Activated T-helper 1 cell treated with Interleukin-2 at 50 U/mL for 16 hours (primary cell): ENCODE measurements around the gene DDIT3.
"Not testable (repeated sequence)": the region's sequence is repeated elsewhere in the genome, so short reads cannot be mapped to it uniquely, and the experiment has no call there.

Source experiments
- DNase-seq: peaks from one replicate; pipeline ENCODE4 v3.0.0-alpha.2; 2020; ENCODE audit warnings: low read depth

Gene DDIT3, protein sequence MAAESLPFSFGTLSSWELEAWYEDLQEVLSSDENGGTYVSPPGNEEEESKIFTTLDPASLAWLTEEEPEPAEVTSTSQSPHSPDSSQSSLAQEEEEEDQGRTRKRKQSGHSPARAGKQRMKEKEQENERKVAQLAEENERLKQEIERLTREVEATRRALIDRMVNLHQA

DNA sequence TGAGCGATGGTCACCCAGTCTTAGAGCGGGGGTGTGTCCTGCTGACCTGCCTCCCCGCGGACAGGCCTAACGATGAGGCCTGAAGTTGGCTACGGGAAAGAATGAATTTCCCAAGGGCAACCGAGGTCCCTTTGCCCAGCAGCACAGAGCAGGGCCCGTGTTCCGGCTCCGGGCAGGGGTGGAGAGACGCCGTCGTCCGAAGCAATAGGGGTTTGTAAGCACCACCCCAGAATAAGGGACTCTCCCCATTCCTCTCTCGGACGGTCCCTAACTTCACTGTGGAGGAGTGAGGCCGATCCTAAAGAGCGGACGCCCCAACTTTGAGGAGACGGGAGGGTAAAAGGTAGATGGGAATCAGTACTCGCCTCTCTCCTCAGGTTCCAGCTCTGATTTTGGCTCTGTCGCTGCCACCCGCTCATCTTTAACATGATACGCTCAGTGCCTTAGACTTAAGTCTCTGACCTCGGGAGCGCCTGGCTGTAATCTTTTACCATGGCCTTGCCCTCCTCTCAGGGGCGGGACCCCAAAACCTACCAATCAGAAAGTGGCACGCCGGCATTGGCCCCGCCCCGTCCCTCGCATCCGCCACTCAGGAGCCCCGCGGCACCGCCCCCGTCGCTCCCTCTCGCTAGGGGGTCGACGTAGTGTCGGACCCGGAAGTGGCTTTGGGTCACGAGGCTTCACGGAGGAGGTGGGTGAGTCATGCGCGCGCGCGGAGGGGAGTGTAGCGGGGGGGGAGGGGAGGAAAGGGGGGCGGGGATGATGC, at the start of gene DDIT3:
DDIT3 (minus strand) TSS at position 462 of the 766 bp plus-strand sequence. CDS start 3,108 bp downstream, outside the sequence.
- peak; percentile 100 for DNase-seq

DNA sequence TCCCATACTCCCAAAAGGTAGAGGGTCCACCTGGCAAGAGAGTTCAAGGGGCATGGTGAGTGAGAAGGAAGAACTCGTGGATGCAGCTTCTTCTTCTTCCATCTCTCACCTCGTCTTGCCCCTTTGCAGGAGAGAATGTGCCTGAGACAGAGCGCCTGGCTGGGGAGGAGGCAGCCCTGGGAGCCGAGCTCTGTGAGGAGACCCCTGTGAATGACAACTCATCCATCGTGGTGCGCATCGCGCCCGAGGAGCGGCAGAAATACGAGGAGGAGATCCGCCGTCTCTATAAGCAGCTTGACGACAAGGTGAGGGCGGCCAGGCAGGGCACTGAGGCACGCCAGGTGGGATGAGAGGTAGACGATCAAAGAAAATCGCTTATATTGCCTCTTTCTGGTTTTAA, 49.5 kb upstream of the DDIT3 start:
- no peak for DNase-seq

DNA sequence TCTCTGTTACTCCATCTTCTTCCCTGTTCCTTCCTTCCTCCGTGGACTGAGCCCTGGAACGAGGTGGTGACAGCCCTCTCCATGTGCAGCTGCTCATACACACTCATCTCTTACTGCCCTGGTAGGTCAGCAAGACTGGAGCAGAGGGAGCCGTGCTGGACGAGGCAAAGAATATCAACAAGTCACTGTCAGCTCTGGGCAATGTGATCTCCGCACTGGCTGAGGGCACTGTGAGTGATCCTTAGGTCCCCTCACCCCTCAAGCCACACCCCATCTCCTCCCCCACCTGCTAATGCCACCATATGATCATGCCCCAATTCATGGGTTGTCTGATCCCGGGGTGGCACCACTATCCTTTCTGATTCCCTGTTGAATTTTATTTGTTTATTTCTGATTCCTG, 48.5 kb upstream of the DDIT3 start:
- DNase-seq = no peak

DNA sequence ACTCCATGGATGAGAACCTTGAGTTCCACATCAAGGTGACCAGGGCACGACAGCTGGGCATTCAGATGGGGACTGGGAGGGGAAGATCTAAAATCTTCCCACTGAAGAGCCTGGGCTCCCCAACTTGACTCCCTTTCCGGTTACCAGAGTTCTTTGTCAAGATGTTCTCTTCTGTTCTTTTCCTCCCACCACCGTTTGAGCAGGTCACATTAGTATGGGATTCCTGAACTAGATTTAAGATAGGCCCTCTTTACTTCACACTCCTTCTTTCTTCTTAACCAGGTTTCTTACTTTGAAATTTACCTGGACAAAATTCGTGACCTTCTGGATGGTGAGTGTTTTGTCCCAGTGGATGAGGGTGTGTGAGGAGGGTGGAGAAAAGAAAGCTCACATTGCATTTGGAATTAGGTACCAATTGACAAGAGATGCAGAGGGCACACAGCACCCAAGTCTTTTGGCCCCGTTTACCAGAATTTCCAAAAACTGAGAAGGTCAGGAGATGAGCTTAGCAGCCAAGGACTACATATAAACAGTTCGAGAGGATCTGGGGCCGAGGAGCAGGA, 43.9 kb upstream of the DDIT3 start:
- no peak for DNase-seq

DNA sequence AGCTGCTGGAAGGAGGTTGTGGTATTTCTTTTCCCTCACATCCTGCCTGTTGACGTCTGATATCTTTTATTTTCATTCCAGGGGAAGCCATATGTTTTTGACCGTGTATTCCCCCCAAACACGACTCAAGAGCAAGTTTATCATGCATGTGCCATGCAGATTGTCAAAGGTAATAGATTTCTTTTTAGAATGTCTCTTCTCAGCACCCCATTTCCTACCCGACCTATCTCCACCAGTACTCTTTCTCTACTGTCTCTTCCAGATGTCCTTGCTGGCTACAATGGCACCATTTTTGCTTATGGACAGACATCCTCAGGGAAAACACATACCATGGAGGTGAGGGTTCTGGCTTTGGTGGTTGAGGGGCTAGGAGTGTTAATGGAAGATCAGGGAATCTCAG, 43.0 kb upstream of the DDIT3 start:
- DNase-seq = no peak

DNA sequence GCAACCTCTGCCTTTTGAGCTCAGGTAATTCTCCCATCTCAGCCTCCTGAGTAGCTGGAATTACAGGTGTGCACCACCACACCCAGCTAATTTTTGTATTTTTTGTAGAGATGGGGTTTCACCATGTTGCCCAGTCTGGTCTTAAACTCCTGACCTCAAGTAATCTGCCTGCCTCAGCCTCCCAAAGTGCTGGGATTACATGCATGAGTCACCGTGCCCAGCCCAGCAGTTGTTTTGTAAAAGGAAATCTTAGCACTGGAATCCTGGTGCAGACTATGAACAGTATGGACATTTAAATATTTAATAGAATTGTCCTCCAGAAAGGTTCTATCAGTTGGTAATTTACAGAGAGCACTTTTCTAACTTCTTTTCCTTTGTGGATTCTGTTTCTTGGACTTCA, 40.8 kb upstream of the DDIT3 start:
- not testable (repeated sequence) for DNase-seq

DNA sequence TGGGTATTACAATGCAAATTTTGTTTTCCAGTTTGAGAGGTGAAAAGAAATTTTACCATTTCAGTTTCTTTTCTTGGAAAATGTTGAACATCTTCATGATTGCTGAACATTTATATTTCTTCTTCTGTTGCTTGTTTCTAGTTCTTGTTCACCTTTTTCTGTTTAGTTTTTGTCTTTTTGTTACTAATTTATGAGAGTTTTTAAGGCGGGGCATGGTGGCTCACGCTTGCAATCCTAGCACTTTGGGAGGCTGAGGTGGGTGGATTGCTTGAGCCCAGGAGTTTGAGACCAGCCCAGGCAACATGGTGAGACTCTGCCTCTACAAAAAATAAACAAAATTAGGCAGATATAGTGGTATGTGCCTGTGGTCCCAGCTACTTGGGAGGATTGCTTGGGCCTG, 40.2 kb upstream of the DDIT3 start:
- DNase-seq = no peak

DNA sequence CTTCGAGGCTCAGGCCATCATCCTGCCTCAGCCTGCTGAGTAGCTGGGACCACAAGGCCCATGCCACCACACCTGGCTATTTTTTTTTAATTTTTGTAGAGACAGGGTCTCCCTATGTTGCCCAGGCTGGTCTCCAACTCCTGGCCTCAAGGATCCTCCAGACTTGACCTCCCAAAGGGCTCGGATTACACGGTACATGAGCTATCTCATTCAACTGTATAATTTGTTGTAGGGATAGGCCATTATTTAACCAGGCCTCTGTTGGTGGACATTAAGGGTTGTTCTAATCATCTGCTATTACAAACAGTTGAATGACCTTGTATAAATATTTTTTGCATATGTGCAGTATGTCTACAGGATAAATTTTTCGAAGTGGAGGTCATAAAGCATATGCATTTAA, 38.5 kb upstream of the DDIT3 start:
- DNase-seq = no peak

DNA sequence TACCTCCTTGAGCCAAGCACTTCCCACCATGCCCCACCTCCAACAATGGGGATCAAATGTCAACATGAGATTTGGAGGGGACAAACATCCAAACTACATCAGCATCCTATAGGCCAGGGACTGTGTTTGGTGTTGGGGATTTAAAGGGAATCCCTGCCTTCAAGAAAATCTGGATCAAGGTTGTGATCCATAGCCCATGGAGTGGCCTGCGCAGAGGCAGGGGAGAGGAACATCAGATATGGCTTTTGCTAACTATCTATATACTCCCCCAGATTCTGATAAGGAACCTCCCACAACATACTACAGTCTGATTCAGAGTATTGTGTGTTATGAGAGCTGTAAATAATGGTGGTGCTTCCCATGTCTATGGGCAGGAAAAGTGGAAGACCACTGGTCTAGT, 34.6 kb upstream of the DDIT3 start:
- DNase-seq = no peak

DNA sequence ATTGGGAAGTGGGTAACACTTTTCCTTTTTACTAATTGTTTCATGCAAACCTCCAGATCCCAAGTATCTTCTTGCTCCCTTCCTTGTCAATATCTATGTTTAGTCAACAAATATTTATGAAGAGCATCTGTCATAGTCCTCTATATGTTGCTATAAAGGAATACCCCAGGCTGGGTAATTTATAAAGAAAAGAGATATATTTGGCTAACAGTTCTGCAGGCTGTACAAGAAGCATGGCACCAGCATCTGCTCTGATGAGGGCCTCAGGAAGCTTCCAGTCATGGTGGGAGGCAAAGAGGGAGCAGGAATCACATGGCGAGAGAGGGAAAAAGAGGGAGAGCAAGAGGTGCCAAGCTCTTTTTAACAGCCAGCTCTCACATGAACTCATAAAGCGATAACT, 34.1 kb upstream of the DDIT3 start:
- DNase-seq = no peak

DNA sequence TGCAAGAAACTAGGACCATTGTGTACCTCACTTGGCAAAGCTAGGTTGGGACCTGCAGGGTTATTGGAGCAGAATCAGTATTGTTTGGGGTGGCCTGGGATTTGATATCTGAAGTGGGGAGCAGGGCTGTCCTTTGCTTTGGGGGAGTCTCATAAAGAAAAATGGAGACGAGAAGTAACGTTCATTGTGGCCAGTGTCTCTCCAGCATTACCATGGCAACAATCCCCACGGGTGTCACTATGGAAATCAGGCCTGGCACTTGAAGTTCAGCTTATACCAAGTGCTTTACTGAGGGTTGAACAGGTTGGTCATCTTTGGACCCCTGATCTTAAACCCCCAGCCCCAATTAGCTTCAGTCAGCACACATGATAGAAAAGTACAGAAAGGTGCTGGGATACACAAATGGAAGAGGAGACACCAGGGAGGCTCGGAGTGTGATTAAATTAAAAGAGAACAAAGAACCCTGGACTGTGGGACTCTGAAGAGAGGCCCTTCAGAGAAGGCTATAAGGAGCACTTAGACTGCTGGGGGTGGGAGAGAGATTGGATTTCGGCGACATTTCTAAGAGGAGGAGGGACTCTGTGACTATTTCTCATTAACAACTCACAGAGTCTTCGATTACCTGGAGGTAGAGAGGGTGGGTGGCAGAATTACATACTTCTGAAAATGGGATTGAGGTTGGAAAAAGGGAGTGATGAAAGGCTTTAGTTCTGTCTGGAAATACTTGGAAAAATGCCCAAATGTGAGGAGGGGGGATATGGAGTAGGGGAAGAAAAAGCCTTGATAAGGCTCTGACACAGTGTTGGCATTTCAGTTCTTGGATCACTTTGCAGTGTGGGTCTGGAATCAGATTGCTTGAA, 33.3 kb upstream of the DDIT3 start:
- no peak for DNase-seq

DNA sequence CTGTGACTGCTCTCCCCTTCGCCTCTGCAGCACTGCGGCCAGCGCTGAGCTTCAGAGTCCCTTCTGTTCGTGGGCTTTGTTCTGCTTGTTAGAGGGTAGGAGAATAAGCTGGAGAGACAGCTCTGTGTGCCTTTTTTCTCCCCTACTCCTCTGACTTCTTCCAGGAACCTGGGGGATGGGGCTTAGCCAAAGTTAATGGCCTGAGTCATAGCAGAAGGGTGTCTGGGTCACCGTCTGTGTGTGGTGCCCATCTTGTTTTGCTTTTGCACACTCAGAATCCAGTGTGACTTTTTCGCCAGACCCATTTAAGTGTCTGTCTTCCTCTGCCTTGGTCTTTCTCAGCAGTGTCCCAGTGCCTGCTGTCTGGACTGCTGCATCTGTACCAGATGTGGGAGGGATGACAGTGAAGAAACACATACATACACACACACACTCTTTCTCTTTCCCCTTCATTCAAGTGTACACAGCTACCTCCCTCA, 32.6 kb upstream of the DDIT3 start:
- no peak for DNase-seq

DNA sequence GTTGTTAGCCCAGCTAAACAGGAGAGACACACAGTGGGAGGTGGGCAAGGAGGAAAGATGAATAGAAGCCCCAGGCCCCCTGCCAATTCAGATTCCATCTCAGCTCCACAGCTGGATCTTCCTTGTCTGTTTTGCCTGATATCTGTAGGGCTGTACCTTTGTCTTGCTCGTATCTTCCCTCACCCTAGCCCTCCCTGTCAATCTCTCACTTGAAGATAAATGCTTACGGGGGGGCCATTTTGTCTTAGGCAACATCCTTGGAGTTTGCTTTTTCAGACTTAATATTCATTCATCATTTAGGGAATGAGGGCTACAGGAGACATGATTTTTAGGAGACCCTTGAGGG, 32.0 kb upstream of the DDIT3 start:
- no peak for DNase-seq

DNA sequence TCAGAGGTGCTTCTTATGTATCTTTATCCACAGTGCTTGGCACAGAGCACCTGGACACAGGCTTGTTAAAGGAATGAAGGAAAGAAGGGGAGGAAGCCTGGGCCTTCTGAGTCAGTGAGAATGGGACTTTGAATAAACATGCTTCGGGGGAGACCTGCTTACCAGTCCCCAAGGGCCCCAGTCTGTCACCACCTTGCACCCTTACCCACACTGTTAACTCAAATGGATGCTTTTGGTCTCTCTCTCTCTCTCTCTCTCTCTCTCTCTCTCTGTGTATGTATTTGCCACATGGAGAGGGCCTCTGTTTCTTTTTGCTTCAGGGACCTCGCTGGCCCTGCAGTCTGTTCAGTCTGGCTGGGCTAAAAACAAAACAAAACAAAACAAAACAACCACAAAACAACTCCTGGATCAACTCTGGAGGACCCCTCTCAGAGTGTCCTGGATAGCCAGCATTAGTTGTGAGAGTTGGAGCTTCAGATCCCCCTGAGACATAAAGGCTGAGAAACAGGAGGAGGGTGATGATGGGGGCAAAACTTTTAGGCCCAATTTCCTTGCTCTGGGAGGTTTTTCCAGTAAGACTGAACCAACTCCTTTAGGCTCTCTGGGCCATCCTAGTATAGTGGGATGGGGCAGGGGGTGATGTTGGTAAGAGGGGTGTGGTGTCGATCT, 31.5 kb upstream of the DDIT3 start:
- no peak for DNase-seq

DNA sequence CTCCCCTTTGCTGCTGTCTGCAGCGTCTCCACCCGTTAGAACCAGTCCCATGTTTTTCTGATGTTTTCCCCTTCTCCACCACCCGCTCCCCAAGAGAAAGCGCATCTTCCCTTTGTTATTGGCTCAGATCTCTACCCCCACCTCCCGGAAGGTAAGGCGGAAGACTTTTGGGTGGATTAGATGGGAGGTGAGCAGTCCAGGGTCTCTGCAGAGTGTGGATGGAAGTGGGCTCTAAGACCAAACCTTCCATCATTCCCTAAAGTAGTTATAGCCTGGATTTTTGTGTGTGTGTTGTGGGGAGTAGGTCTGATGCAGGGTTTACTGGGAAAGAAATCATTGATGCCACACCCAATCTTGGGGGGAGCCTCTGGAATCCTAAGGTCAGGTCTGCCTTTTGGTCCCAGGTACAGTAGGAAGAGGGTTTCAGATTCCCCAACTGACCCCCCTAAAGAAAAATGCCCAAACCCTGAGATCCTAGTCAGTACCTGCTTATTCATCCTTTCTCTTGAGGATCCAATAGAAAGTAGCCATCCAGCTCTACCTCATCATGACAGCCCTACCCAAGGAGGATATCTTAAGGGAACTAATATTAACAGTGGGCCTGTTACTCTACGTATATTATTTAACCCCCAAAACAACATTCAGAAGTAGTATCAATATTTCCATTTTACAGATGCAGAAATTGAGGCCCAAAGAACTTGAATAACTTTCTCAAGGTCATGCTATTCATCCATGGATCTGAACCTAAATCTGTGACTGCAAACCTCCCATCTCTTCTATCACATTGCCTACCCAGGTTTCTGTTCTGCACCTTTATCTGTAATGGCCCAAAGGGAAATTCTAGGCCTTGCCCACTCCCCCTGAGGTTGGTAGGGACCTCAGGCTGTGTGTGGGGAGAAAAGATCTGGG, 30.6 kb upstream of the DDIT3 start:
- DNase-seq = no peak

DNA sequence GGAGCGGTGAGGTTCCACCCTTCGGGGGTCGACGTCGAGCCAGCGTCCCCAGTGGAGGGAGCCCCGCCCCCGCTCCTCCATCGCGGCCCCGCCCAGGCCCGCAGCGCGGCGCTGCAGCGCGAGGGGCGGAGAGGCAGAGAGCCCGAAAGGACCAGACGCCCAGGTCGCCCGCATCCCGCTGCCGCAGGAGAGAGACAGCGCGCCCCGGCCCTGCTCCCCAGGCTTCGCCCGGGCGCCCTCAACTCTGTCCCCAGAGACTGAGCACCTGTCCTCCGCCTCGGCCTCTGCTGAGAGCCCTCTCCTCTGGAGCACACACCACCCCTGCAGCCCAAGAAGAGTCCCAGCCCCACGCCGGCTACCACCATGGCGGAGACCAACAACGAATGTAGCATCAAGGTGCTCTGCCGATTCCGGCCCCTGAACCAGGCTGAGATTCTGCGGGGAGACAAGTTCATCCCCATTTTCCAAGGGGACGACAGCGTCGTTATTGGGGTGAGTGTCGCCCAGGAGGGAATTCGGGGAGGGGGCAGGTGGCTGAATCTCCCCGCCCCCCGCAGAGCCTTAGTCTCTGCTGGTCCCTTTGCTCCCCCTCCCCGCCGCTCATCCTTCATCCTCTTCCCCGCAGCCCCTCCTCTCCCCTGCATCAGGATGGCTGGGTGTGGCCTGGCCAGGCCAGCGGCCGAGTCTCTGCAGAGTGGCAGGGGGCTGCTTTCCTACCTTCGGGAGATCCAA, 29.8 kb upstream of the DDIT3 start, which contains the start of gene KIF5A:
KIF5A (plus strand) TSS at position 136 of the 732 bp plus-strand sequence; CDS start at position 364, 228 bp downstream.
- DNase-seq = peak; percentile 38

DNA sequence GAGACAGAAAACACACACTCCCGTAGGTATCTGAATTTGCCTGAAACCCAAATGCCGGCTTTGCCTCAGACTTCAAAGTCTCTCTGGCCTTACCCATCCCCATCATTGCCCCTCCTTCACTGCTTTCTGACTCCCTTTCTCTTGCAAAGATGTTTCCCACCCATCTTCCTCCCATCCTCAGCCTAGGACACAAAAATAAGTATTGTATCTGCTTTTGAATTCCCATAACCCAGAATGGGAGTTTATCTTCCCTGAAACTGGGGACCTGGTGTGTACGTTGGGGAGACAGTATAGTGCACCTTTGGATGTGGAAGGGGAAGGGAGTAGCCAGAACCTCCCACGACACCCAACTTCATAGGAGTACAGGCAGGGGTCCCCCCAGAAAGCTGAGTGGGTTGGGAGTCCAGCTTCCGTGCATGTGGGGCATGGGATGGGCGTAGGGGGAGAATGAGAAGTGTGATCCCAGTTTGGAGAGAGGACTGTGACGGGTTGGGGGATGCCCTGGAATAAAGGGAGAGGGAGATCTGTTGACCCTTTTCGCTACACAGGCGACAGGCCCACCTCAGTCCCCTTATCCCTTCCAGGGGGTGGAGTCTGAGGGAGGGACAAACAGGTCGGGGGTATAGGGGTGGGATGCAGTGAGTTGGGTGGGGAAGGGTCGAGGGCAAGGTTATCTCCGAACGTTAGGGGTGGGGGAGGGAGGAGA, 29.0 kb upstream of the DDIT3 start:
- DNase-seq = no peak

DNA sequence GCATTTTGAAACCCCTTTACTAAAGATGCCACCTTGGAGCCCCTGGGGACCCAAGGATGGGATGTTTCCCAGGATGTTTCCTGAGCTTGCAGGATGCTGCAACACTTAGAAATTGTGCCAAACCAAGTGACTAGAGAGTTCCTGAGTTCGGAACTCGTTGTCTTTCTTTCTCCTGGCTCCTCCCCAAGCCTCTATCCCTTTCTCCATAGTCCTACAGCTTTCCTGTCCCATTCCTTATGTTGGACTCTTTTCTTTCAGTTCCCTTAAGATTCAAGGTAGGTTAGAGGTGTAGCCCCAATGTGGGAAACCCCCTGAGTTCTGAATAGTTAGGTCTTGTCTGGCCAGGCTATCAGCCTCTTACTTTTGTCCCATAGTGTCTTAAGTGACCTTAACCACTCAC, 28.2 kb upstream of the DDIT3 start:
- no peak for DNase-seq

DNA sequence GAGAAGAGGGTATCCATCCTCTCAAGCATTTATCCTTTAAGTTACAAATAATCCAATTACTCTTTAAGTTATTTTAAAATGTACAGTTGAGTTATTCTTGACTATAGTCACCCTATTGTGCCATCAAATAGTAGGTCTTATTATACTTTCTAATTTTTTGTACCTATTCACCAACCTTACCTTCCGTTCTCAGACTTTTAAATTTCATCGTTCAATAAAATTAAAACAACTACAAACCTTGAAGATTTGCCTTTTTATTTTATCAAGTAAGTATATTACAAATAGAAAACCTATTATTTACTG, 27.6 kb upstream of the DDIT3 start:
- DNase-seq = no peak
